Smooth muscle cell of trachea (primary cell): Measurements from ENCODE around the gene ZIC4. TPM values are rescaled to one million over a fixed set of nuclear protein-coding genes. Genes with fewer than 3 reads are reported as not detected.

Experiments
- total RNA-seq: library from RNA; depleted of rRNA; stranded (reverse); fragments of >200 nt; gene quantifications from 2 replicates; pipeline ENCODE4 v1.2.1, GENCODE V29; 2014

ZIC4 gene
- total RNA-seq, result not detected in 2 replicates

DNA sequence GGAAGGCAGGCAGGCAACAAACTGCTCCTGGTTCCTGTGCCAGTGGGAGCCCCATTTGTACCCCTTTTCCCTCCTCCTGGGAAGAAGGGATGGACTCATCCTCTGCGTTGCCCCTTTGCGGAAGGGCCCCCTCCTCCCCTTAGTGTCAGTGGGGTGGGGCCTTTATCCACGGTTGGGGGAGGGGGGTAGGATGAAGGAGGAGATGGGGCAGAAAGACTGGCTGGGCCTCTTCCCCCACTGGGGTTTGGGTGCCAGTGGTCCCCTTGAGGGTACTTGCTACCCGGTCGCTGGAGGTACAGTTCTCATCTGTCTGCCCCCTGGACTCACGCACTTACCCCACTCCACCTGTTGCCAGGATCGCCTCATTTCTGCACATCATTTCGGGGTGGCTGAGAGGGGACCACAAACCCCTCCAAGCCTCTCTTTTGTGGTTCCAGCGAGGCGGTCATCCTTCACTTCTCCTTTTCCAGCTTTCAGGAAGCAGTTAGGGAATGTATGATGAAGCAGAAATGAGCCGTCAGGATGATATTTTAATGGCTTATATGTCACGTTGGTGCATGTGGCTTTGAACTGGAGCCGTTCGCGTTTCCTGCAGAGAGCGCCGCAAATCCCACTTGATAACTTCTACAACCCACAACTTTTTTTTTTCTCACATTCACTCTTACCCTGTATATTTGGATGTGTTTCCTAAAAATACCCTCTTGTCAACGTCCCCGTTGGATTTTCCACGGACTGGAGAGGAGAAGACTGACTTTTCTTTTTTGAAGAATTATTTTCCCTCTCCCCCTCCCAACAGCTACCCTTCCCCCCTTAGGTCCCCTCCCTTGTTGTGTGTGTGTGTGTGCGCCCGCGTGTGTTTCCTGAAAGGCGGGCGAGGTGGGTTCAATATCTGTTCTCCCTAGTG lies at the start of gene ZIC4:
ZIC4 (minus strand) TSS at position 516 of the 904 bp plus-strand sequence. CDS start 3,746 bp downstream, outside the sequence.

DNA sequence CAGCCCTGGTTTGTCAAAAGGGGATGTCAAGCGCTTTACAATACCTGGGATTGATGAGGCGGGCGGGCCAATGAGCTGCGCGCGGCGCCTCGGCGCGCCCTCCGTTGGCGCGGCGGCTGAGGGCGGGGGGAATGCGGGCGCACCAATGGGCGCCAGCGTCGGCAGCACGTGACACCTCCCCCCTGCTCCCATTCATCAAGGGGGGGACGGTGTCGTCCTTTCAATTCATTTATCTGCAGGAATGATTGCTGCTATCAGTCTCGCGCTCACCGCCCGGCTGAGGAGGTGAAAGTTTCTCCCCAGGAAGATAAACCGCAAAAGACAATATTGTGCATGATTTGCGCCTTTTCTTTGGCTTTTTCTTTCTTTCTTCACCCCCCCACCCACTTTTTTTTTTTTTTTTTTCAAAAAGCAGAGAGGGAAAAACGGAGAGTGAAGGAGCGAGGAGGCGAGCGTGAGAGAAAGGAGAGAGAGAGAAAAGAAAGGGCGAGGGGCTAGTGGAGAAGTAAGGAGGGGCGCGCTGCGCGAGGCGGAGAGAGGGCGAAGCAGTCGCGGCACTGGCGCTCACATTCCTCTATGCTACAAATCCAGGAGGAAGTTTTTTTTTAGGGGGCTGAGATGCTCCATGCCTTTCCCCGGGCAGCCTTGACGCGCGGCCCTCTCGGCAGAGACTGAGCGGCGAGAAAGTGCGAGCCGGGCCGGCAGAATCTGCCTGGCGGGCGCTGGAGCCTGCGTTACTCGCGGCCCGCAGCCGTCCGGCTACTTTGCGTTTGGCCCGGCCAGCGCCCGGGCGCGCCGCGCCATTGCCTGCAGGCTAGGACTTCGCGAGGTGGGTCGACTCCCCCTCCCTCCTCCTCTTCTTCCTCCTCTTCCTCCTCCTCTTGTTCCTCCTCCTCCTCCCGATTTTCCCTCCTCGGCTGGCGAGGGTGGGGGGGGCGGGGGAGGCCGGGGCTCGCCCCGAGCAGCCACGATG lies 3.1 kb upstream of the ZIC4 start, which contains the start of gene ZIC1:
ZIC1 (plus strand) TSS at position 223 of the 973 bp plus-strand sequence; CDS start at position 971, 748 bp downstream.

Other genes starting within 250 kb of the ZIC4 start
- not detected in 2 replicates for gene ZIC1, start 2.8 kb upstream of the ZIC4 start, total RNA-seq